Urinary bladder (tissue), 4 donors: ENCODE measurements around the gene HAUS5. TPM values are rescaled to one million over a fixed set of nuclear protein-coding genes. Genes with fewer than 3 reads are reported as not detected.
A peak's percentile ranks its signal among the peaks of the same experiment; 100 is the strongest.

ENCODE experiments used
- DNase-seq: peaks from one replicate; pipeline ENCODE4 v3.0.0-alpha.2; 2015; ENCODE audit errors: extremely low spot score
- H3K27ac ChIP-seq: one replicate; pipeline ENCODE4 v1.5.1; 2013; ENCODE audit warnings: low read depth, mild to moderate bottlenecking, moderate library complexity
- H3K36me3 ChIP-seq: one replicate; pipeline ENCODE4 v1.6.1; 2013; ENCODE audit warnings: mild to moderate bottlenecking, moderate library complexity; ENCODE audit not compliant: insufficient read depth
- H3K4me1 ChIP-seq: one replicate; pipeline ENCODE4 v1.6.1; 2013; ENCODE audit warnings: mild to moderate bottlenecking, moderate library complexity; ENCODE audit not compliant: insufficient read depth
- H3K4me3 ChIP-seq: one replicate; pipeline ENCODE4 v1.5.1; 2013; ENCODE audit warnings: low read depth, low read length
- WGBS: extraction: QIAGEN DNeasy Blood & Tissue Kit; methylation state at CpG from one replicate; pipeline ENCODE4 v1.1.7; 2013; 5-methylcytosine and 5-hydroxymethylcytosine counted together
- polyA plus RNA-seq: library from polyadenylated mRNA; stranded (reverse); fragments of 200-250 nt; gene quantifications from one replicate; pipeline ENCODE4 v1.2.3, GENCODE V29; 2013
- total RNA-seq: library from RNA; depleted of rRNA; stranded (reverse); fragments of >200 nt; gene quantifications from one replicate; pipeline ENCODE4 v1.2.3, GENCODE V29; 2014
- donor health status: healthy with polysubstance abuse.
- donor health status: healthy.

Gene HAUS5
- total and polyA plus RNA-seq, 2 donors: 6.3 to 8.8 TPM

- no peaks in the 10 kb centered on the region for H3K36me3 ChIP-seq
- no peaks in the 10 kb centered on the region for H3K4me1 ChIP-seq
- no peak overlapping the region for H3K27ac ChIP-seq
- no peak for DNase-seq
- 93% methylated on average over 12 of the region's 12 CpGs for WGBS
- no peak overlapping the region for H3K4me3 ChIP-seq
Observed at GRCh38 chr19:35619290-35619923, 6.9 kb downstream of the HAUS5 start.

- Histone ChIP-seq H3K36me3 (no peaks in the 10 kb centered on the region), H3K4me3 (no peak overlapping the region), H3K27ac (no peak overlapping the region), H3K4me1 (no peaks in the 10 kb centered on the region)
- WGBS: 91% methylated on average over 17 of the region's 17 CpGs
- DNase-seq: no peak
Observed at GRCh38 chr19:35620001-35620400, 7.5 kb downstream of the HAUS5 start.

GRCh38 chr19:35621708-35622107 lies 9.2 kb downstream of the HAUS5 start:
- Histone ChIP-seq H3K36me3 (no peaks in the 10 kb centered on the region), H3K4me3 (no peak overlapping the region), H3K27ac (no peak overlapping the region), H3K4me1 (no peaks in the 10 kb centered on the region)
- 95% methylated on average over 9 of the region's 9 CpGs for WGBS
- no peak for DNase-seq

DNA sequence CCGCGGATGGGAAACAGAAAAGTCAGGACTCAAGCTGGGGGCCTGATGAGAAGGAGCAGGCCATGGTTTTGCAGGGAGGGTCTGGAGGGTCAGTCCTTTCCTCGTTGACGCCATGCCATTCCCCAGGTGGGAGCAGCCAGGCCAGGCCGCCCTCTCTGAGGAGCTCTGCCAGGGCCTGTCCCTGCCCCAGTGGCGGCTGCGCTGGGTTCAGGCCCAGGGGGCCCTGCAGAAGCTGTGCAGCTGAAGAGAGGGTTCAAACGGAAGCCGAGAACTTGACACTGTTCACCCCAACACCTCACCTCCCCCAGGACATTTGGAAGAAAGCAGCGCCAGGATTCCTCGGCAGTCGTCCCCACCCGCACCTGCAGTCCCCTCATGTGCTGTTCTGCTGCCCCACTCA lies 10.2 kb downstream of the HAUS5 start:
- no peak overlapping the region for H3K4me3 ChIP-seq
- no peaks in the 10 kb centered on the region for H3K4me1 ChIP-seq
- no peaks in the 10 kb centered on the region for H3K36me3 ChIP-seq
- no peak for DNase-seq
- no peak overlapping the region for H3K27ac ChIP-seq
- 91% methylated on average over 13 of the region's 13 CpGs for WGBS

GRCh38 chr19:35623327-35624010 lies 10.9 kb downstream of the HAUS5 start:
- 89% methylated on average over 6 of the region's 6 CpGs for WGBS
- Histone ChIP-seq H3K4me3 (no peak overlapping the region), H3K4me1 (no peaks in the 10 kb centered on the region)

GRCh38 chr19:35628264-35628564 lies 15.7 kb downstream of the HAUS5 start:
- Histone ChIP-seq H3K4me1 (no peaks in the 10 kb centered on the region), H3K36me3 (no peaks in the 10 kb centered on the region), H3K27ac (peak overlapping the region; percentile 90), H3K4me3 (peak overlapping the region; percentile 52)
- no peak for DNase-seq
- WGBS: 7% methylated on average over 9 of the region's 9 CpGs

More at GRCh38 chr19:35623327-35624010, 10.9 kb downstream of the HAUS5 start:
- no peaks in the 10 kb centered on the region for H3K36me3 ChIP-seq
- no peak overlapping the region for H3K27ac ChIP-seq
- no peak for DNase-seq

- H3K4me3 ChIP-seq: peak within 1 kb of the TSS; percentile 77
- H3K27ac ChIP-seq: peak within 1 kb of the TSS; percentile 90
- DNase-seq: peak; percentile 97
- H3K36me3 ChIP-seq: no peaks in the 10 kb centered on the region
- WGBS: under 1% methylated on average over 56 of the region's 56 CpGs
- H3K4me1 ChIP-seq: no peaks in the 10 kb centered on the region
Observed at GRCh38 chr19:35628565-35629331, 16.2 kb downstream of the HAUS5 start, which contains the start of gene RBM42. TSS of gene RBM42 (plus strand) at chr19:35629036. CDS start at chr19:35629154, 118 bp downstream.

DNA sequence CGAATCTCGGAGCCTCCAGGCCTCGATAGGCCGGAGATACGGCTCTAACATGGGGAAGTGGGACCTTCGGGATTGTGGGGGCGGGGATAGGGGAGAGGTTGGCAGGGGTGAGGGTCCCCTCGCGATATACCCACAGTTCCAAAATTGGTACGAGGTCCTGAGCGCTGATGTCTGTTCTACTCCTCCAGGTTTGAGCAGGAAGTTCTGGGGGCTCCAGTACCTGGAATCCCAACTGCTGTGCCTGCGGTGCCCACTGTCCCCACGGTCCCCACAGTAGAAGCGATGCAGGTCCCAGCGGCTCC lies 16.7 kb downstream of the HAUS5 start:
- WGBS: 6% methylated on average over 15 of the region's 15 CpGs
- Histone ChIP-seq H3K27ac (peak overlapping the region; percentile 87), H3K4me3 (peak overlapping the region; percentile 77), H3K4me1 (no peaks in the 10 kb centered on the region), H3K36me3 (no peaks in the 10 kb centered on the region)
- no peak for DNase-seq

- no peak for DNase-seq
- 92% methylated on average over 29 of the region's 29 CpGs for WGBS
- no peak overlapping the region for H3K4me3 ChIP-seq
- no peak overlapping the region for H3K27ac ChIP-seq
- H3K36me3 ChIP-seq: no peaks in the 10 kb centered on the region
- no peaks in the 10 kb centered on the region for H3K4me1 ChIP-seq
Observed at GRCh38 chr19:35633727-35634440, 21.3 kb downstream of the HAUS5 start.

DNA sequence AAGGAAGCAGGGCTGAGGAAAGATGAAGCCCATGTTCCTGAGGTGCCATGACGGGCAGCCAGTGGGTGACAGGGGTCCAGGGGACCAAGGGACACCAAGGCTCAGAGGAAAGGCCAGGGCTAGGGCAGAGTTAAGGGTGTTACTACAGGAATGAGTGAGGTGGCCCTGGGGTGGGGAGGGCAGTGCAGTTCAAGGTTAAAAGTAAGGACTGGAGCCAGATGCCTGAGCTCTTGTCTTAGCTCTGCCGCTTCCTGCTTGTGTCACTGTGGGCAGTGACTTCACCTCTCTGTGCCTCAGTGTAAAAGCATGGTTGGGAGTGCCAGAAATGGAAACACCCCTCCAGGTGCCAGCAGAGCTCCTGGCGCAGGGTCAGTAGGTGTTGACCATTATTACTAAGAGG lies 24.1 kb downstream of the HAUS5 start:
- 64% methylated on average over 3 of the region's 3 CpGs for WGBS
- no peak overlapping the region for H3K27ac ChIP-seq
- no peaks in the 10 kb centered on the region for H3K4me1 ChIP-seq
- no peak for DNase-seq
- H3K36me3 ChIP-seq: no peaks in the 10 kb centered on the region
- H3K4me3 ChIP-seq: no peak overlapping the region

DNA sequence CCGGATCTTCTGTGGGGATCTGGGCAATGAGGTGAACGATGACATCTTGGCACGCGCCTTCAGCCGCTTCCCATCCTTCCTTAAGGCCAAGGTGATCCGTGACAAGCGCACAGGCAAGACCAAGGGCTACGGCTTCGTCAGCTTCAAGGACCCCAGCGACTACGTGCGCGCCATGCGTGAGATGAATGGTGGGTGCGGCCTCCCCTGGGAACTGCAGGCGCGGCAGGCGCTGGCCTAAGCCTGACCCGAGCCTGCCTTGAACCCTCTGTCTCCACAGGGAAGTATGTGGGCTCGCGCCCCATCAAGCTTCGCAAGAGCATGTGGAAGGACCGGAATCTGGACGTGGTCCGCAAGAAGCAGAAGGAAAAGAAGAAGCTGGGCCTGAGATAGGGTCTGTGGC lies 24.6 kb downstream of the HAUS5 start:
- WGBS: 90% methylated on average over 25 of the region's 25 CpGs
- no peaks in the 10 kb centered on the region for H3K4me1 ChIP-seq
- no peaks in the 10 kb centered on the region for H3K36me3 ChIP-seq
- no peak for DNase-seq
- H3K4me3 ChIP-seq: no peak overlapping the region
- H3K27ac ChIP-seq: no peak overlapping the region

- 45% methylated on average over 6 of the region's 6 CpGs for WGBS
- H3K36me3 ChIP-seq: no peaks in the 10 kb centered on the region
Observed at GRCh38 chr19:35639321-35639639, 26.7 kb downstream of the HAUS5 start.

DNA sequence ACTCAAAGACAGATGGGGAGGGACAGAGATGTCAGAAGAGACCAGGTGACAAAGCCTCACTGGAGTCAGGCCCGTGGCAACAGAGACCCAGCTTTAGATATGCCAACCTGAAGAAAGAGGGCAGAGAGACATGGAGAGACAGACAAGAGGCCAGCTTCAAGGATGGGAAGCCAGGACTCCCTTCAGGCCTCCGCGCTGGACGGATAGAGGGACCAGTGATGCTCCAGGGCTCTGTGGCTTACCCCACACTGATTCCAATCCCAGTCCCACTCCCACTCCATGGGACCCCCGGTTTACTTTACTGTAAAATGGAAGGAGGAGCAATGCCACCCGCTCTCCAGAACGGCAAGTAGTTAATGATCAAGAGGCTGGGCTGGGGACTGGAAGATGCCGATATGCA lies 27.3 kb downstream of the HAUS5 start:
- WGBS: 83% methylated on average over 8 of the region's 8 CpGs

More at GRCh38 chr19:35639321-35639639, 26.7 kb downstream of the HAUS5 start:
- Histone ChIP-seq H3K4me1 (no peaks in the 10 kb centered on the region), H3K27ac (no peak overlapping the region), H3K4me3 (no peak overlapping the region)
- no peak for DNase-seq

More for the DNA sequence above, 27.3 kb downstream of the HAUS5 start:
- Histone ChIP-seq H3K36me3 (no peaks in the 10 kb centered on the region), H3K4me1 (no peaks in the 10 kb centered on the region), H3K27ac (no peak overlapping the region), H3K4me3 (no peak overlapping the region)
- DNase-seq: no peak
